ENCODE data around the gene NBPF15.
"Not testable (repeated sequence)": the region's sequence is repeated elsewhere in the genome, so short reads cannot be mapped to it uniquely, and the experiment has no call there.

DNA sequence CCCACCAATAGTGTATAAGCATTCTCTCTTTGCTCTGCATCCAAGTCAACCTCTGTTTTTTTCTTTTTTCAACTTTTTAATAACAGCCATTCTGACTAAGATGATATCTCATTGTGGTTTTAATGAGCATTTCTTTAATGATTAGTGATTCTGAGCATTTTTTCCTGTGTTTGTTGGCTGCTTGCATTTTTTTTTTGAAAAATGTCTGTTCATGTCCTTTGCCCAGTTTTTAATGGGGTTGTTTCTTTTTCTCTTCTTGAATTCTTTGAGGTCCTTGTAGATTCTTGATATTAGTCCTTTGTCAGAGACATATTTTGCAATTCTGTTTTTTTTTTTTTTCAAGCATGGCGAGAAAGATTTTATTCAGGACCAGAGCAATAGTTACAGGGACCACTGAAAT, 35.0 kb upstream of the NBPF15 start:
- TF ChIP-seq CTCF, POLR2A (IDR thresholded peaks at IDR 0.05): not testable (repeated sequence)

Measured in vagina (tissue), 2 donors.